GM10266 (cell line): ENCODE data around the gene RNF121.

ENCODE experiments used
- DNase-seq: peaks from one replicate; pipeline ENCODE4 v3.0.0; 2012; ENCODE audit errors: extremely low spot score
- CTCF ChIP-seq: IDR thresholded peaks from 2 replicates; pipeline ENCODE4 v1.5.1; 2012; ENCODE audit warnings: mild to moderate bottlenecking, low read depth; ENCODE audit not compliant: control insufficient read depth, insufficient read depth; ENCODE audit errors: missing control alignments

The RNF121 gene

GRCh38 chr11:72008728-72009127, 79.9 kb downstream of the RNF121 start:
- no peak for DNase-seq
- TF ChIP-seq CTCF: no peak

- no peak for DNase-seq
- TF ChIP-seq CTCF: no peak
These were observed 80.3 kb downstream of the RNF121 start for GRCh38 chr11:72009156-72009555.

- TF ChIP-seq CTCF: no peak
- no peak for DNase-seq
These were observed 81.8 kb downstream of the RNF121 start for GRCh38 chr11:72010529-72011233.

GRCh38 chr11:72012091-72012630, 83.3 kb downstream of the RNF121 start:
- TF ChIP-seq CTCF: no peak
- DNase-seq: no peak

- TF ChIP-seq CTCF: no peak
These were observed 84.3 kb downstream of the RNF121 start for GRCh38 chr11:72012897-72013721.

GRCh38 chr11:72013765-72014711, 85.2 kb downstream of the RNF121 start:
- no peak for DNase-seq
- TF ChIP-seq CTCF: no peak

More at GRCh38 chr11:72012897-72013721, 84.3 kb downstream of the RNF121 start:
- no peak for DNase-seq
